Choroid plexus epithelial cell (primary cell): ENCODE results near the gene LRRN3.

Source experiments
- DNase-seq: peaks from one replicate; pipeline ENCODE4 v3.0.0-alpha.2; 2010; ENCODE audit warnings: low read depth
- H3K4me3 ChIP-seq: 2 replicates; pipeline ENCODE4 v1.5.1; 2011; ENCODE audit warnings: low read depth, mild to moderate bottlenecking, control low read depth, low read length, moderate library complexity
- CTCF ChIP-seq: conservative IDR thresholded peaks from 2 replicates; pipeline ENCODE4 v1.5.1; 2011; ENCODE audit warnings: low read depth, mild to moderate bottlenecking, control low read depth, inconsistent platforms, low read length, moderate library complexity

LRRN3 gene

GRCh38 chr7:111172564-111173257 is 81.8 kb downstream of the LRRN3 start:
- no peak for TF ChIP-seq CTCF
- no peak overlapping the region for H3K4me3 ChIP-seq
- DNase-seq = no peak

GRCh38 chr7:111173528-111173927 is 82.6 kb downstream of the LRRN3 start:
- H3K4me3 ChIP-seq = no peak overlapping the region
- DNase-seq = no peak
- TF ChIP-seq CTCF = no peak

GRCh38 chr7:111173990-111174389 is 83.1 kb downstream of the LRRN3 start:
- H3K4me3 ChIP-seq = no peak overlapping the region
- DNase-seq = no peak
- TF ChIP-seq CTCF = no peak

GRCh38 chr7:111174510-111174909 is 83.6 kb downstream of the LRRN3 start:
- H3K4me3 ChIP-seq = no peak overlapping the region
- DNase-seq = no peak
- no peak for TF ChIP-seq CTCF
